GM13976 (cell line): ENCODE results near the gene MYO5B.

Experiments
- DNase-seq: peaks from one replicate; pipeline ENCODE4 v3.0.0; 2012; ENCODE audit warnings: low spot score
- in situ Hi-C: fragments of 300-500 bp; cut with MboI; formaldehyde crosslinking; loops from one replicate; pipeline ENCODE4 v1.12.0; 2022; ENCODE audit warnings: low sequenced_read_pairs, mixed read lengths, inconsistent platforms; ENCODE audit not compliant: unreplicated experiment
- TF ChIP-seq, protein P1 (sequence below): IDR thresholded peaks from 2 replicates; pipeline ENCODE4 v1.5.1; 2012; ENCODE audit warnings: borderline replicate concordance, mild to moderate bottlenecking; ENCODE audit not compliant: insufficient read depth; ENCODE audit errors: extremely low read depth, missing control alignments, control extremely low read depth

The MYO5B gene

DNA sequence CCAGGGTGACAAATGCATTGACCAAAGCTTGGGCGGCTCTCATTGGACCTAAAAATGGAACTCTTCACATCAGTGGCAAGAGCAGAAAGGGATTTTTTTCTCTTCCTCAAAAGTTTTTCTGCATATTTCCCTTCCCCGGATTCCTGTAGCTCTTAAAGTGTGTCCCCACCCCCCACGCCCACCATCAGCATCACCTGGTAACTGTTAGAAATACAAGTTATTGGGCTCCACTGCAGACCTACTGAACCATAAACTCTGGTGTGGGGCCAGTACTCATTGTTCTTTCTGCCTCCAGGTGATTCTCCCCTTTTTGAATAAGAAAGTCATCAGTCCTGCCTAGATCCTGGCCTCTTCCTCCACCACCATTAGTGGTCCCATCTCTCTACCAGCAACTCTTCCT is 1.3 kb upstream of the MYO5B start:
- in situ Hi-C loops: no loop called here
- no peak for DNase-seq
- TF ChIP-seq, protein P1, sequence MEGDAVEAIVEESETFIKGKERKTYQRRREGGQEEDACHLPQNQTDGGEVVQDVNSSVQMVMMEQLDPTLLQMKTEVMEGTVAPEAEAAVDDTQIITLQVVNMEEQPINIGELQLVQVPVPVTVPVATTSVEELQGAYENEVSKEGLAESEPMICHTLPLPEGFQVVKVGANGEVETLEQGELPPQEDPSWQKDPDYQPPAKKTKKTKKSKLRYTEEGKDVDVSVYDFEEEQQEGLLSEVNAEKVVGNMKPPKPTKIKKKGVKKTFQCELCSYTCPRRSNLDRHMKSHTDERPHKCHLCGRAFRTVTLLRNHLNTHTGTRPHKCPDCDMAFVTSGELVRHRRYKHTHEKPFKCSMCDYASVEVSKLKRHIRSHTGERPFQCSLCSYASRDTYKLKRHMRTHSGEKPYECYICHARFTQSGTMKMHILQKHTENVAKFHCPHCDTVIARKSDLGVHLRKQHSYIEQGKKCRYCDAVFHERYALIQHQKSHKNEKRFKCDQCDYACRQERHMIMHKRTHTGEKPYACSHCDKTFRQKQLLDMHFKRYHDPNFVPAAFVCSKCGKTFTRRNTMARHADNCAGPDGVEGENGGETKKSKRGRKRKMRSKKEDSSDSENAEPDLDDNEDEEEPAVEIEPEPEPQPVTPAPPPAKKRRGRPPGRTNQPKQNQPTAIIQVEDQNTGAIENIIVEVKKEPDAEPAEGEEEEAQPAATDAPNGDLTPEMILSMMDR: no peak

DNA sequence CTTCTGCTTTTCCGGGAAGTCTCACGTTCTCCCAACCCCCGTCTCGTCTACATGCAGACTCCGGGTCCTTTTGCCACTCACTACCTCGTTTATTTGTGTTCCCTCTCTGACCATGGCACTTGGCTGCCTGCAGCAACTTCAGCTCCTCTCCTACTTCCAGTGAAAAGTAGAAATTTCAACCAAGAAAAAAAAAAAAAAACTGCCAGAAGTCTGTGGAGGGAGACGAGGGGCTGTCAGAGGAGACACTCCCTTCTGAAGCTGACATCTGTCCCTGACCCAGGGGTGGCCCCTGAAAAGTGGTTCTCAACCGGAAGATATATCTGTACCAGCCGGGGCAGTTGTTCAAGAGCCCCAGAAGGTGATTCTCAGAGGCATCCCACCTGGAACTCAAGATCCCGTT is 742 bp upstream of the MYO5B start:
- in situ Hi-C loops: no loop called here
- DNase-seq: no peak
- TF ChIP-seq, protein P1: no peak

DNA sequence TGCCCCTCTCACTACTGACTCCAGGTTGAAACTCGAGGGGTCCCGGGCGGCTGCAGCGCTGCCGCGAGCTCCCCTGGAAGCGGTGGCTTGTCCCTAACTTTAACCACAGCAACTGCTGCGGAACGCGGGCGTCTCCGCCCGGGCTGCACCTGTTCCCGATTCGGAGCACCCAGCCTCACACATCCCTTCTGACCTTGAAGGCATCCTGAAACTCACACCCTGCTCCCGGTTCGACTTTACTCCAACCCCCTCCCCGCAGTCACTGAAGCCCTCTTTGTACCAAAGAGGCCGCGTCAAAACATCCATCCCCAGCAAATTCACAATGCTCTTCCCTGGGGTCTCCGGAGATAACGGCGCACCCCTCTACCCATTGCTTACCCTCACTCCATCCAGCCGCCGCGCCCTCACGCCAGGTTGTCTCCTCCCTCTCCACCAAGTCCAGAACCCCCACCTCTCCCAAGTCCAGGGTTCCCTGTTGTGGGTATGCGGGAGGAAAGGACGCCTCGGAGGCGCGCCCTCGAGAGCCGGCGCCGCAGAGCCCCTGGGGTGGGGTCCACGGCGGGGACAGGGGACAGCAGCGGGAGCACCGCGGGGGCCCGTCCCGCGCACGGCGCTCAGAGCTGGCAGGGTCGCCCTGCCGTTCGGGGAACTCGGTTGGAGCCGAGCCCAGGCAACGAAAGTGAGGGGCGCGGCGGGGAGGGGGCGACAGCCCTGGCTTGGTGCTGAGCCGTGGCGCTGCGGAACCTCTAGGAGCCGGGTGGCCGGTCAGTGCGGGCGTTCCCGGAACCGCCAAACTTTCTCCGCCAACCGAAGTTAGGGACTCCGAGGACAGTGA is 934 bp downstream of the MYO5B start:
- in situ Hi-C loops: no loop called here
- peak; percentile 32 for DNase-seq
- TF ChIP-seq, protein P1: no peak

DNA sequence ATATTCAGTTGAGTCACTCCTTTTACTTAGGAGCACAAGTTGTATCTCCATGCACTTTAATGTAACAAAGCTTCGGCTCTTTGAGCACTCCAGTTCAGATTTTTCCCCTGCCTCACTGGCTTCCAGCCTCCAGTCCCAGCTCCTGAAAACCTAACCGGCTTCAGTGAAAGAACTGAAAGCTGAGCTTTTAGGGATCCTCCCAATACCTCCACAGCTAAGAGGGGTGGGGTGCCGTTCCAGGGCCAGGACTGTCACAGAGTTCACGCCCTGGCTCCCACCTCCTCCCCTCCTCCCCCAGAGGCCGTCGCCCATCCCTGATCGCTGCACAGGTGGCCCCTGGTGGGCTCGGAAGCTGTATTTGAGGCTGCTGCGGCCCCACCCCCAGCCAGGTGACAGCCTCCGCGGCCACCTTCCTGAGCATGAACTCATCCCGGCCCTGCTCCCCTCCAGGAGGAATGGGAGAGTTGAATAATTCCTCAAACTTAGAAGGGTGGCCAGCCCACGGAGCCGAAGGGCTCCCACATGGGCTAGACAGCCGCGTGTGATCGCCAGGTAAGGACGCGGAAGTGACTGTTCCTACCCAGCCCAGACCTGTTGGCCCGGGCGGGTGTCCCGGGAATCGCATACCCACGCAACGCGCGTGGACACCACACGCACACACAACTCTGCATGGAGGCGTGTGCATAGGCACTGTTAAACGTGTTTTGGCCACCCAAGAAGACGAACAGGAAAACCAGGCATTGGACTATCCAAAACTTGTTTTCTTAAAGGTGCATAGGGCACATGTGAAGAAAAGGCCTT is 1.8 kb downstream of the MYO5B start:
- in situ Hi-C loops: no loop called here
- DNase-seq: peak; percentile 22
- TF ChIP-seq, protein P1: no peak

GRCh38 chr18:50190926-50191325 is 4.0 kb downstream of the MYO5B start:
- DNase-seq: no peak
- TF ChIP-seq, protein P1: no peak
- in situ Hi-C loops: no loop called here

- DNase-seq: no peak
- in situ Hi-C loops: no loop called here
- TF ChIP-seq, protein P1: no peak
Measured at GRCh38 chr18:50190236-50190635, 4.7 kb downstream of the MYO5B start.
